Stromal cell of bone marrow (primary cell): ENCODE data around the gene TMX1.

Experiments
- DNase-seq: peaks from one replicate; pipeline ENCODE4 v3.0.0-alpha.2; 2012; ENCODE audit warnings: low read depth

Gene TMX1

GRCh38 chr14:51242545-51243490 is 2.8 kb downstream of the TMX1 start:
- DNase-seq: no peak

DNA sequence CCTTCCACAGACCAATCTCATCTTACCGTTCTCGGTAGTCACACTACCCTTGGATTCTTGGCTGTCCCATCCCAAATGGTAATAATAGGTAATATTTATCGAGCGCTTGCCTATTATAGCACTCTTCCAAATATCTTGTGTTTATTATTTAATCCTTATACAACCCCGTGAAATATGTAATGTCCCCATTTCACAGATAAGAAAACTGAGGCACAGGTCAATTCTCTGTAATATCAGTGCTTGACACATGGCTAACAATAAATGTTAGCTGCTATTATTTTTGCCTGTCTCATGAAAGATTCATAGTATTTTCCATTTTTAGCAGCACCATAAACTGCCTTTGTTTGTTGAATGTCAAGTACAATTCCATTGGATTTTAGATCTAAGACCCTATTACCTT is 4.5 kb downstream of the TMX1 start:
- no peak for DNase-seq

DNA sequence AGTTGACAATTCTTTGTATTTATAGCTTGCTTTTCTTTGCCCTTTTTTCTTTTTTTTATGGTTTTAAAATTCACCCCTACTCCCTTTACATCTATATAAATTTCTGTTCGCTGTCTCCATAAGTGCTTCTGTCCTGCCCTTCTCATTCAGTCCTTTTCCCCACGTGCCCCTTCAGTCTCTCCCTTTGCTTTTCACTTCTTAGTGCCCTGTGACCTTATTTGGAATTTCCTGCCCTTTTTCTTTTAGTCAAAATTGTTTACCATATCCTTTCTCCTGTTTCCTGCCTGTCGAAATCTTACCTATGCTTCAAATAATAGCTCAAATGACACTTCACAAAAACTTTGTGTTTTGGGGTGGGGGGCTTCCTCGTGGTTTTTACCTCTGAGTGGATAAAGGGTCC is 6.0 kb downstream of the TMX1 start:
- no peak for DNase-seq

DNA sequence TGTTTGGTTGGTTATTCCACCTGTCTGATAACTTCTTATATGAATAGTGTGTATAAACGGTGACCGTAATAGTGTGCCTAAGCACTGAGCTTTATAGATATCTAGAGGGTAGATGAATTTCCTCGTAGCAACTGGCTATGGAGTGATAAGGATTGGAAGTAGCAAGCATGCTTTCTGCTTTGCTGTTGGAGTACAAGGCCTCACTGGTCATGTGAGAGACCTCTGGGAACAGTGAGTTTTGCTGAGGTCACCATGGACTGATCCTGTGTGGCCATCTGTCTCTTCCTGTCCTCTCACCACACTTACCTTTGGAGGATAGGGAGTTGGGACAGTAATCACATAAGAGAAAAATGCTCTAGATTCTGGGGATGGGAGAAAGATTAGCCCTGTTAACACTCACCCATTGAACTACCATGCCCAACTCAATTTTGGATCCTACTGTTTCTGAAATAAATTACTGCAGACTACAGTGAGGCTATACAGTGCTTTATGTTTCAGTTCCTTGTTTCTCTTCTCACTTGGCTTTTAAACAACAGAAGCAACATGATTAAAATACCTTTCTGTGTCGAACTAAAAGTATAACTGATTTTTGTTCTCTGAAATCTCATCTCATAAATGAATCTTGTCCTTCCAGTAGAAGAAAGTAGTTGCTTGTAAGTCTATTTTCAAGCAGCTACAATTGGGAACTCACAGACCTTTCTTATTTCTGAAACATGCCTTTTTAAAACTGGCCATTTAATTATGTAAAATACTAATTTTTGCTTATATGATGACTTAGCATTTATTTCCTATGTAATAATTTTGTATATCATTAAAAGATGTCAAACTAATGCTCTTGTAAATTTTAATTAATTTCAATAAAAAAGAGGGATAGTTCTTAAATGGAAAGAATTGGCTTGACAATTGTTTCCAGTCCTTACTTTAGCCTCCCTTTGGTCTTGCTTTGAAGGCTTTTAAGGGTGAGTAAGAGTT is 8.3 kb downstream of the TMX1 start:
- DNase-seq: no peak

GRCh38 chr14:51251486-51251885 is 11.4 kb downstream of the TMX1 start:
- no peak for DNase-seq

- DNase-seq: no peak
These were observed 13.8 kb downstream of the TMX1 start for GRCh38 chr14:51253880-51254279.

DNA sequence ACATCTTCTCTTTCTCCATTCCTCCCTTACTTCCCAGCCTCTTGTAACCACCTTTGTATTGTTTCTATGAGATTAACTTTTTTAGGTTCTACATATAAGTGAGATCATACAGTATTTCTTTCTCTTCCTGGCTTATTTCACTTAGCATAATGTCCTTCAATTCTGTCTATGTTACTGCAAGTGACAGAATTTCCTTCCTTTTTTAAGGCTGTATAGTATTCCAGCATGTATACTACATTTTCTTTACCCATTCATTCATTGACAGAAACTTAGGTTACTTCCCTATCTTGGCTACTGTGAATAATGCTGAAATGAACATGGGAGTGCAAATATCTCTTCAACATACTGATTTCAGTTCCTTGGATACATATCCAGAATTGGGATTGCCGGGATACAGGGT is 18.2 kb downstream of the TMX1 start:
- no peak for DNase-seq

DNA sequence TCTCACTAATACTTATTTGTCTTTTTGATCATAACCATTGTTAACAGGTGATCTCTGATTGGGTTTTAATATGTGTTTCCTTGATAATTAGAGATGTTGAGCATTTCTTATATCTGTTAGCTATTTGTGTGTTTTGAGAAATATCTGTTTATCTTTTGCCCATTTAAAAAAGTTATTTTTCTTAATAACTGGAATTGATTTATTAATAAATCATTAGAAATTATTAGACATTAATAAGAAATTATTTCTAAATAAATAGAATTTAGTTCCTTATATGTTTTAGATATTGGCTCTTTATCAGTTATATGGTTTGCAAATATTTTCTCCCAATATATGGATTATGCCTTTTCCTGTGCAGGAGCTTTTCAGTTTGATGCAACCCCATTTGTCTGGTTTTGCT is 18.7 kb downstream of the TMX1 start:
- DNase-seq: no peak

DNA sequence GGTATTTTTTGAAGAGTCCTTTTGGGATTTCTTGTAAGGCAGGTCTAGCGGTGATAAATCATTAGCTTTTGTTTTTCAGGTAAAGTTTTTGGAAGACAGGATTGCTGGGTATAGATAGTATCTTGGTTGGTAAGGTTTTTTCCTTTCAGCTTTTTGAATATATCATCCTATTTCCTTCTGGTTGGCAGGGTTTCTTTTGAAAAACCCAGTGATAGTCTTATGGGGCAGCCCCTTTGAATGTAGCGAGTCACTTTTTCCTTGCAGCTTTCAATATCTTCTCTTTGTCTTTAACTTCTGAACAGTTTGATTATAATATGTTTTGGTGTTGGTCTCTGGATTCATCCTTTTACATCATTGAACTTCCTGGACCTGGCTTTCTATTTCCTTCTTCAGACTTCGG is 20.2 kb downstream of the TMX1 start:
- DNase-seq: no peak

- DNase-seq: no peak
These were observed 21.1 kb downstream of the TMX1 start for GRCh38 chr14:51261151-51261550.

GRCh38 chr14:51262868-51263267 is 22.8 kb downstream of the TMX1 start:
- DNase-seq: no peak

DNA sequence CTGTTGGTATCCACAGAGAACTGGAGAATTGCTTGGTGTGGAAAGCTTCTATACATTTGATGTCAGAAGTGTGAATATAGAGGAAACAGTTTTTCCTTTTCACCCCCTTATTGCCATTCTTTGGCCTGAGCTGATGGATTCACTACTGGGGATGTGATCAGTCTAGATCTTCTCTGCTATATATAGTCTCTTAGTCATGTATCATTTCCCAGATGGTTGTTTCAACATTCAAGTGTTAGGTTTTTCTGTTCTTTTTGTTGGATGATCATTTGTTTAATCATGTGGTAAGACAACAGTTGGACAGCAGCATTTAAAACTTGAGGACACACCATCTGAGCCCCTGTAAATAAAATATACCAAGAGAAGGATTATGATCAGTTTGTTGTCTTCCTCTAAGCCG is 29.6 kb downstream of the TMX1 start:
- DNase-seq: no peak

- no peak for DNase-seq
These were observed 36.6 kb downstream of the TMX1 start for GRCh38 chr14:51276605-51277004.

GRCh38 chr14:51277753-51278415 is 37.8 kb downstream of the TMX1 start:
- DNase-seq: peak; percentile 12

DNA sequence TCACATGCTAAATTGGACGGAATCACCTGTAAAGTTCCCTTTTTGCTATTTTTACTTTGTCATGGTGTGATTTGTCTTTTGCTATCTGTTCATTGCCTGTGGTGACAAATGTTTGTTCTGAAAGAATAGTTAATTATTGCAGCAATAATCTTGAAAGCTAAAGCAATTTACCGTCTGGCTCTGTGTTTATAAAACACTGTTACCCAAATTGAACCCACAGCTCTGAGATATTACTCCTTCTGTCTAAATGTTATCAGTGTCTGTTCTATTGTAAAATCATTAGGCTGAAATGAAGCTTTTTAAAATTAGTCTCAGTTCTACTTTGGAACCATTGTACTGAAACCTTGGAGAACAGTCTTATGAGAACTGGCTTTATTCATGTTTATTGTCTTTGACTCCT is 42.5 kb downstream of the TMX1 start:
- DNase-seq: no peak

DNA sequence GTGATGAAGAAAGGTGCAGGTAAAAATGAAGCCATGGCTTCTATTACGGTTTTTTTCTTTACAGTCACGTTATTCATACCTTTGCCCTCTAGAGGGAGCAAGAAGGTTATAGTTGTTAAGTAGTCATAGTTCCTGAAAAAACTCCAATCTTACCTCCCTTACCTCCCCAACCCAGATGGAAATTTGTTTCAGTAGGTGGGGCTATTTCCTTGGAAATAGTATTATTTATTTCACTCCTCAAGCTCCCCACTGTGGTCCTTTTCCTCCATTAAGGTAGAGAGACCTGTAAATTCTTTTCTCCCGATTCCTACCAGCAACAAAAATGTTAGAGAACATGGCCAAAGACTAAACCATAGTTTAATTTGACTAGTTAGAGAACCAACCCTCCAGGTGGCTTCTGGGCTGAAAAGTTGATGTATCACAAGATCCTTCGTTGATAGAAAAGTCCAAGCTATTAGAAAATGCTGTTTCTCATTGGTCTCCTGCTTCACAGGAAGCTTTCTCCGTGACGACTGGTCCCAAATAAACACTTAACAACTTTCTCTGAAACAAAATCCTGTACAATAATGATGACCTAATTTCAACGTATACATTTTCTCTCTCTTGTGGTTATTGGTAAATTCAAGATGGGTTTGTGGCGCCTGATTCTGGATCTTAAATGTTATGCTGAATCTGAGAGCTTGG is 43.5 kb downstream of the TMX1 start:
- DNase-seq: peak; percentile 79

GRCh38 chr14:51284241-51284640 is 44.2 kb downstream of the TMX1 start:
- no peak for DNase-seq

- DNase-seq: no peak
These were observed 45.1 kb downstream of the TMX1 start for GRCh38 chr14:51285120-51285519.

DNA sequence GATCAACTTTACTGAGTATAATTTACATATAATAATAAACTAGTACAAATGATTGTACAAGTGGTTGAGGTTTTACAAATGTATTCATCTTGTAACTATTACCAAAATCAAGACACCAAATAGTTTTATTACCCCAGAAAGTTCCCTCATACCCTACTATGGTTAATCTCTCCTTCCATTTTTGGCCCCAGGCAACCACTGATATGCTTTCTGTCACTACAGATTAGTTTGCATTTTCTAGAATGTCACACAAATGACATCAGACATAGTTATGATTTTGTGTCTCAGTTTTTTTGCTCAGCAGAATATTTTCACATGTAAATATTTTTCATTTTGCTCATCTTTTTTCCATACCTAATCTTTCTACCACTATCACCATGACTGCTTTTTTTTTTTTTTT is 49.1 kb downstream of the TMX1 start:
- DNase-seq: no peak

DNA sequence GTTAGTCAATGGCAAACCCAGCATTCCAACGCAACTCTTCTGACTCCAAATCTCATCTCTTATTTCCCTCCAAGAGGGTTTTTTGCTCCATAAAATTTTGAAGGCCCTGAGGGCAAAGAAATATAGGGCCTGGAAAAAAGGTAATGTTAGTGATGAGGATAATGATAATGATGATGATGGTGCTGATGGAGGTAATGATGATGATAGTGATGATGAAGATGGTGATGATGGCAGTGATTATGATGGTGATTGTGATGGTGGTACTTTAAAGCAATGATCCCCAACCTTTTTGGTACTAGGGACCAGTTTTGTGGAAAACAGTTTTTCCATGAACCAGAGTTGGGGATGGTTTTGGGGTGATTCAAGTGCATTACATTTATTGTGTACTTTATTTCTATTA is 50.1 kb downstream of the TMX1 start:
- no peak for DNase-seq

DNA sequence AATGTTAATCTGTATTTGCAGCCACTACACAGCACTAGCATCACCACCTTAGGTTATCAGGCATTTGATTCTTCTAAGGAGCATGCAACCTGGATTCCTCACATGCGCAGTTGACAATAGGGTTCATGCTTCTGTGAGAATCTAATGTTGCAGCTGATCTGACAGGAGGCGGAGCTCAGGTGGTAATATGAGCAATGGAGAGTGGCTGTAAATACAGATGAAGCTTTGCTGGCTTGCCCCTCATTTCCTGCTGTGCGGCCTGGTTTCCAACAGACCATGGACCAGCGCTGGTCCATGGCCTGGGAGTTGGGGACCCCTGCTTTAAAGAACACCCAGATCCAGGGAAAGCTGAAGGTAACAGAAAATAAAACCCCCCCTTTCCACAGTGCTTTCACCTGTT is 51.0 kb downstream of the TMX1 start:
- no peak for DNase-seq
